Measurements from ENCODE around the gene PNLIPRP1. TPM values are rescaled to one million over a fixed set of nuclear protein-coding genes. Genes with fewer than 3 reads are reported as not detected.

PNLIPRP1 gene
- total and polyA plus RNA-seq, 2 of the 4 experiments (the other 2 are of a cell fraction): not detected

GRCh38 chr10:116602648-116603400 is 12.1 kb downstream of the PNLIPRP1 start:
- Histone ChIP-seq H3K14ac (replicated peaks; ENCODE audit: low read depth, low read length) (no peak overlapping the region), H3K4me1 (ENCODE audit: control insufficient read depth, insufficient read depth, low read length) (no peaks in the 10 kb centered on the region), H4K8ac (ENCODE audit: low read depth in 2 of 2, low read length in 2 of 2) (no peak overlapping the region), H3K4me3 (ENCODE audit: insufficient read depth, low read depth, low read length) (no peak overlapping the region), H3K18ac (ENCODE audit: low read depth, low read length) (no peak overlapping the region), H2BK120ac (ENCODE audit: low read depth, low read length) (no peak overlapping the region), H3K27ac (ENCODE audit: insufficient read depth, low read length) (no peak overlapping the region), H3K23ac (ENCODE audit: low read depth, low read length) (no peak overlapping the region), H3K9ac (ENCODE audit: low read depth, low read length) (no peak overlapping the region), H3K27me3 (ENCODE audit: control insufficient read depth, insufficient read depth, low read length) (no peaks in the 10 kb centered on the region; the same call in 1 of the 2 replicates), H2BK20ac (ENCODE audit: low read depth, low read length) (no peak overlapping the region), H4K5ac (ENCODE audit: low read depth, low read length) (no peak overlapping the region), H2BK15ac (ENCODE audit: low read depth, low read length) (no peak overlapping the region), H4K91ac (ENCODE audit: insufficient read depth, low read depth, low read length) (no peak overlapping the region), H2AK5ac (ENCODE audit: low read depth, low read length) (no peak overlapping the region), H2AK9ac (replicated peaks; ENCODE audit: low read depth, low read length, poor library complexity) (no peak overlapping the region), H3K9me3 (ENCODE audit: control insufficient read depth, insufficient read depth, low read length) (no peaks in the 10 kb centered on the region), H2AFZ (replicated peaks; ENCODE audit: low read length, poor library complexity) (no peak overlapping the region), H2BK5ac (ENCODE audit: low read depth, low read length, poor library complexity, severe bottlenecking) (no peak overlapping the region), H3K79me1 (ENCODE audit: low read depth in 1 of 2, low read length in 2 of 2) (no peaks in the 10 kb centered on the region), H4K20me1 (ENCODE audit: insufficient read depth, low read length) (no peaks in the 10 kb centered on the region), H3K9me1 (ENCODE audit: insufficient read depth, low read length) (no peaks in the 10 kb centered on the region), H3K4me2 (ENCODE audit: low read depth, low read length) (no peak overlapping the region), H3K56ac (ENCODE audit: extremely low read depth, insufficient read depth, low read length) (no peak overlapping the region), H3K36me3 (ENCODE audit: control insufficient read depth, insufficient read depth, low read length) (no peaks in the 10 kb centered on the region), H3K4ac (ENCODE audit: low read depth, low read length) (no peak overlapping the region)
- ATAC-seq (ENCODE audit: low read depth) (no peak), DNase-seq (no peak)
- in situ Hi-C loops (cut with MboI; ENCODE audit: low sequenced_read_pairs) (no loop called here), dilution Hi-C loops (cut with HindIII; ENCODE audit: low sequenced_read_pairs, unreplicated experiment) (no loop called here), intact Hi-C loops (cut with micrococcal nuclease) (no loop called here)
- WGBS, 2 experiments (ENCODE audit: extremely low coverage in 2 of 2, insufficient read length in 1 of 2): 53% methylated on average over 8 of the region's 10 CpGs; no CpG with 5 or more reads in 1 of the 2 experiments
- no TSS peak for BruUV-seq (replicated peaks)
- TF ChIP-seq BHLHE40 (IDR thresholded peaks at IDR 0.05; ENCODE audit: low read depth, low read length) (no peak), ELK1 (IDR thresholded peaks at IDR 0.05; ENCODE audit: borderline replicate concordance, low read depth, low read length) (no peak), MAFK (IDR thresholded peaks at IDR 0.05; ENCODE audit: low read depth, low read length) (no peak), RAD21 (IDR thresholded peaks at IDR 0.05; ENCODE audit: low read length) (no peak), POLR2A (IDR thresholded peaks at IDR 0.05; ENCODE audit: low read depth, low read length) (no peak), NFE2L2 (IDR thresholded peaks at IDR 0.05; ENCODE audit: low read depth, low read length) (no peak), CTCF (conservative IDR thresholded peaks at IDR 0.05; ENCODE audit: low read depth, low read length) (no peak), USF2 (IDR thresholded peaks at IDR 0.05; ENCODE audit: low read depth, low read length) (no peak), RCOR1 (IDR thresholded peaks at IDR 0.05; ENCODE audit: insufficient replicate concordance, low read length) (no peak), MXI1 (IDR thresholded peaks at IDR 0.05; ENCODE audit: borderline replicate concordance, low read depth, low read length) (no peak), RFX5 (IDR thresholded peaks at IDR 0.05; ENCODE audit: low read depth, low read length) (no peak), CEBPB (IDR thresholded peaks at IDR 0.05; ENCODE audit: low read depth, low read length) (no peak), FOS (IDR thresholded peaks at IDR 0.05; ENCODE audit: low read depth, low read length) (no peak), MAZ (IDR thresholded peaks at IDR 0.05; ENCODE audit: borderline replicate concordance, low read depth, low read length) (no peak)
- CTCF ChIA-PET: no interaction called here
- POLR2A ChIA-PET (ENCODE audit: unreplicated experiment): no interaction called here

Measured in IMR-90 (cell line).